ENCODE results near the gene PLCXD3. TPM values are rescaled to one million over a fixed set of nuclear protein-coding genes. Genes with fewer than 3 reads are reported as not detected.

Gene PLCXD3
- total and polyA plus RNA-seq, 2 of the 8 experiments (the other 6 are each of a cell fraction or from before 2014, with no cell fraction given): 0.03 to 0.07 TPM

DNA sequence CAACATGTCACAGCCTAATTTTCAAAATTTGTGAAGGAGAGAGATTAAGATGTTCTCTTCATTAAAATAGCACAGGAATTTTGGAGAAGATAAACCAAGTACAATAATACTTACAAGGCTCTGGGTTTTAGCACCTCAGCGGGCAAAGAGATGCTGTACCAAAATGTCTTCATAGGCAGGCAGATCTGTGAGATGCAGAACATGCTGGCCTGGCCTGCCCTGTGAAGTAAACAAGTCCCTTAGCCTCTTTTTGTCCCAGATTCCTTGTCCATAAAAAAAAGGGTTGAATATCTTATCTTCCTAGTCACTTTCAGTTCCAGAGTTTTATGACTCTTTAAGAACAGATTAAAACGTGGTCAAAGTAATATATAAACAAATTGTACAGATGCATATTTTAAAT, 244.0 kb downstream of the PLCXD3 start:
- no peaks in the 10 kb centered on the region for H3K9me3 ChIP-seq (ENCODE audit: insufficient read depth in 2 of 2, low read depth in 1 of 2, low read length in 1 of 2)
- no peak overlapping the region for H3K4me3 ChIP-seq (ENCODE audit: extremely low read depth in 1 of 4, insufficient read depth in 2 of 4, low read depth in 3 of 4, low read length in 4 of 4)
- H3K79me1 ChIP-seq (ENCODE audit: low read depth, low read length): no peaks in the 10 kb centered on the region
- H2BK20ac ChIP-seq (ENCODE audit: low read length): no peak overlapping the region
- no peak overlapping the region for H3K14ac ChIP-seq (ENCODE audit: insufficient read length)
- H3K4me1 ChIP-seq (replicated peaks in 1 of 4; ENCODE audit: control insufficient read depth in 3 of 4, insufficient read depth in 4 of 4, low read length in 3 of 4): no peaks in the 10 kb centered on the region; a peak in 1 of 7 replicates
- no peak overlapping the region for H4K91ac ChIP-seq (replicated peaks; ENCODE audit: insufficient read length, low read length)
- FAIRE-seq (no peak), DNase-seq (ENCODE audit: low read depth in 1 of 2, low spot score in 2 of 2) (no peak)
- 94% methylated on average over 2 of the region's 2 CpGs; no CpG with 5 or more reads in 1 of the 2 experiments for WGBS, 2 experiments (ENCODE audit: extremely low coverage in 1 of 2, insufficient coverage in 1 of 2, insufficient read length in 1 of 2, insufficient replicate concordance in 2 of 2, low coverage in 1 of 2, low lambda C conversion rate in 2 of 2, missing lambda C conversion rate in 1 of 2)
- ChIA-PET CTCF (ENCODE audit: partially characterized antibody) (interaction anchor here (0.9 kb wide), 1 partner anchor 359 kb away, joined by 3 read pairs; no protein-coding TSS in a partner anchor), POLR2A (ENCODE audit: partially characterized antibody) (interaction anchor here (0.7 kb wide), 1 partner anchor 596 kb away, joined by 3 read pairs; no protein-coding TSS in a partner anchor)
- H3K23ac ChIP-seq (ENCODE audit: insufficient read length): no peak overlapping the region
- H3K4ac ChIP-seq (replicated peaks; ENCODE audit: insufficient read length, low read depth, low read length): no peak overlapping the region
- H3K79me2 ChIP-seq (ENCODE audit: control insufficient read depth in 1 of 2, insufficient read depth in 2 of 2, low read length in 2 of 2): no peaks in the 10 kb centered on the region
- H2BK5ac ChIP-seq (ENCODE audit: low read depth, low read length): no peak overlapping the region
- H2BK12ac ChIP-seq (ENCODE audit: low read depth, low read length): no peak overlapping the region
- no peak overlapping the region for H2AFZ ChIP-seq (ENCODE audit: low read length)
- no peak overlapping the region for H2BK120ac ChIP-seq (replicated peaks; ENCODE audit: low read depth, low read length)
- no peak overlapping the region for H3K18ac ChIP-seq (ENCODE audit: extremely low read depth, low read length)
- H4K8ac ChIP-seq (ENCODE audit: extremely low read depth, insufficient read depth, low read length): no peak overlapping the region; the same call in 1 of the 2 replicates
- no peak overlapping the region for H3K4me2 ChIP-seq (ENCODE audit: insufficient read depth in 1 of 2, low read depth in 2 of 2, low read length in 2 of 2)
- no peak overlapping the region for H4K5ac ChIP-seq (ENCODE audit: insufficient read length, low read depth, low read length)
- H3K36me3 ChIP-seq (ENCODE audit: control insufficient read depth in 2 of 4, insufficient read depth in 4 of 4, low read length in 3 of 4): no peaks in the 10 kb centered on the region
- H3K56ac ChIP-seq (replicated peaks; ENCODE audit: insufficient read length, low read depth, low read length): no peak overlapping the region
- H3K27me3 ChIP-seq (replicated peaks in 1 of 4; ENCODE audit: control insufficient read depth in 3 of 4, extremely low read depth in 1 of 4, insufficient read depth in 3 of 4, low read length in 3 of 4): no peaks in the 10 kb centered on the region
- no peak overlapping the region for H3K9ac ChIP-seq (replicated peaks in 1 of 4; ENCODE audit: extremely low read depth in 1 of 4, low read depth in 3 of 4, low read length in 3 of 4)
- no peaks in the 10 kb centered on the region for H4K20me1 ChIP-seq (replicated peaks in 1 of 2; ENCODE audit: control insufficient read depth in 1 of 2, insufficient read depth in 2 of 2, low read length in 2 of 2)
- H3K23me2 ChIP-seq (ENCODE audit: low read depth, low read length): no peaks in the 10 kb centered on the region
- H2AK5ac ChIP-seq (ENCODE audit: low read depth, low read length): no peak overlapping the region
- no peak overlapping the region for H3K27ac ChIP-seq (ENCODE audit: low read depth, low read length)
- H2BK15ac ChIP-seq (ENCODE audit: low read length): no peak overlapping the region
- no peak for TF ChIP-seq CHD1 (IDR thresholded peaks at IDR 0.05; ENCODE audit: low read depth, low read length)
- TF ChIP-seq KDM1A (IDR thresholded peaks at IDR 0.05; ENCODE audit: borderline replicate concordance, low read length): no peak
- no peak for TF ChIP-seq CTBP2 (IDR thresholded peaks at IDR 0.05; ENCODE audit: borderline replicate concordance, insufficient read depth, insufficient read length, low read length)
- TF ChIP-seq, protein P1, sequence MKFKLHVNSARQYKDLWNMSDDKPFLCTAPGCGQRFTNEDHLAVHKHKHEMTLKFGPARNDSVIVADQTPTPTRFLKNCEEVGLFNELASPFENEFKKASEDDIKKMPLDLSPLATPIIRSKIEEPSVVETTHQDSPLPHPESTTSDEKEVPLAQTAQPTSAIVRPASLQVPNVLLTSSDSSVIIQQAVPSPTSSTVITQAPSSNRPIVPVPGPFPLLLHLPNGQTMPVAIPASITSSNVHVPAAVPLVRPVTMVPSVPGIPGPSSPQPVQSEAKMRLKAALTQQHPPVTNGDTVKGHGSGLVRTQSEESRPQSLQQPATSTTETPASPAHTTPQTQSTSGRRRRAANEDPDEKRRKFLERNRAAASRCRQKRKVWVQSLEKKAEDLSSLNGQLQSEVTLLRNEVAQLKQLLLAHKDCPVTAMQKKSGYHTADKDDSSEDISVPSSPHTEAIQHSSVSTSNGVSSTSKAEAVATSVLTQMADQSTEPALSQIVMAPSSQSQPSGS (IDR thresholded peaks at IDR 0.05; ENCODE audit: low read length): no peak
- TF ChIP-seq POU5F1 (IDR thresholded peaks at IDR 0.05; ENCODE audit: low read depth, low read length): no peak
- TF ChIP-seq HDAC2 (IDR thresholded peaks at IDR 0.05; ENCODE audit: borderline replicate concordance in 1 of 2, low read depth in 2 of 2, low read length in 2 of 2): no peak
- TF ChIP-seq ASH2L (IDR thresholded peaks at IDR 0.05; ENCODE audit: low read length): no peak
- TF ChIP-seq TEAD4 (IDR thresholded peaks at IDR 0.05; ENCODE audit: low read depth, low read length): no peak
- no peak for TF ChIP-seq TAF1 (IDR thresholded peaks at IDR 0.05; ENCODE audit: low read depth, low read length)
- no peak for TF ChIP-seq MAFK (IDR thresholded peaks at IDR 0.05; ENCODE audit: low read depth, low read length)
- TF ChIP-seq SRF (IDR thresholded peaks at IDR 0.05; ENCODE audit: low read depth, low read length): no peak
- no peak for TF ChIP-seq RXRA (IDR thresholded peaks at IDR 0.05; ENCODE audit: insufficient read depth, low read depth, low read length)
- TF ChIP-seq TAF7 (optimal IDR thresholded peaks at IDR 0.05; ENCODE audit: borderline replicate concordance, low read depth, low read length): no peak
